A172 (cell line): ENCODE measurements around the gene CCDC85C. TPM values are rescaled to one million over a fixed set of nuclear protein-coding genes. Genes with fewer than 3 reads are reported as not detected.

ENCODE experiments used
- DNase-seq: peaks from one replicate; pipeline ENCODE4 v3.0.0-alpha.2; 2015; ENCODE audit warnings: low spot score
- total RNA-seq: library from RNA; depleted of rRNA; stranded (reverse); fragments of >200 nt; shearing (Covaris generic); gene quantifications from 2 replicates; pipeline ENCODE4 v1.2.3, GENCODE V29; 2014; rRNA removed

Gene CCDC85C
- total RNA-seq, 1 experiment from 2014 or later, result 84.9 TPM

DNA sequence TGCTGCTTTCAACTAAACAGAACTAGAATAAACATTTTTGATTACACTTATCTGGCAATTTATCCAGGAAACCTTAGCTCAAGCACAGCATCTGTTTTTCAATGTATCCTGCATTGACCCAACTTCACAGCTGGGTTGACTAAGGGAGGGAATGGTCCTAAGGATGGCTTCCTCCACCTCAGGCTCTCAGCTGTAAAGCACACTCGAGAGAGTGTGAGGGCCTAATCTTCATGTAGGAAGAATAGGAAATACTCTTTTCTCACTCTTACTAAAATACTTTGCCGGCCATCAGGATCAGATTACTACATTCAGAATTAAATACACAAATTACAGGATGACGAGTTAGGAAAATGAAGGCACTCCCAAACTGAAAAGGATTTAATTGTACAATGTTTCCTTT is 130.5 kb downstream of the CCDC85C start:
- no peak for DNase-seq

DNA sequence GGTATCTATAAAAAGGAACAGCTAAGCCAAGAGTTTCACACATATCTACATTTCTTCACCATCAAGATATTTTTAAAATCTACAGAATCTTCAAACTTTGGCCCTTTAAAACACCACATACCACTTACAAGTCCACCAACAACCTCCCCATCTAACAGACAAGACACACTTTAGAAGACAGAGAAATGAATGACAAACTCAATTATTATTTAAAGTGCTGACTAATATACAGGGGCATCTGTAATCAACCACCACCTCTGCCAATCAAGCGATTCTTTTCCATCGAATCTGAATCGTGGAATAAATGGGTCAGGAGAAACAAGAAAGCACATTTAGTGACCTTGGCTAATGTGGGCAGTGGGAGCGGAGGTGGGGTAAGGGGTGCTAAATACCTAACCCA is 131.1 kb downstream of the CCDC85C start:
- DNase-seq, result no peak

- no peak for DNase-seq
Observed at GRCh38 chr14:99471731-99472130, 132.3 kb downstream of the CCDC85C start.

- no peak for DNase-seq
Observed at GRCh38 chr14:99468836-99469592, 135.0 kb downstream of the CCDC85C start.

- DNase-seq, result no peak
Observed at GRCh38 chr14:99468081-99468480, 135.9 kb downstream of the CCDC85C start.

- DNase-seq, result no peak
Observed at GRCh38 chr14:99467336-99468078, 136.5 kb downstream of the CCDC85C start.

DNA sequence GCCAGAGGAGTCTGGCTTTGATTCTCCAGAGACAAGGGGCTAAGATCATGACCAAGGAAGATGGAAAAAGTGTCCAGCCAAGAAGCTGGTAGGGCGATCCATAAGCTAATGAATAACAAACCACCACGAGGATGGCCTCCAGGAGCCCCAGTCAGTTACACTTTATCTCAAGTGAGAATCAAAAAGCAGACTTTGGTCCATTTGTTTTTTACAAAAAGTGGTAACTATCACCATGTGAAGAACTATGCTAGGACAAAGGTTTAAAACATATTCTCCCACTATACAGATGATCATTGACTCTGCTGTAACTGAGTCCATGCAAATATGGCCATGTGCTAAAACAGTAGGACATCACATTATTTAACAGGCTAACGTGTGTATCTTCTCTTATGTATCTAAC is 137.2 kb downstream of the CCDC85C start:
- DNase-seq, result no peak

DNA sequence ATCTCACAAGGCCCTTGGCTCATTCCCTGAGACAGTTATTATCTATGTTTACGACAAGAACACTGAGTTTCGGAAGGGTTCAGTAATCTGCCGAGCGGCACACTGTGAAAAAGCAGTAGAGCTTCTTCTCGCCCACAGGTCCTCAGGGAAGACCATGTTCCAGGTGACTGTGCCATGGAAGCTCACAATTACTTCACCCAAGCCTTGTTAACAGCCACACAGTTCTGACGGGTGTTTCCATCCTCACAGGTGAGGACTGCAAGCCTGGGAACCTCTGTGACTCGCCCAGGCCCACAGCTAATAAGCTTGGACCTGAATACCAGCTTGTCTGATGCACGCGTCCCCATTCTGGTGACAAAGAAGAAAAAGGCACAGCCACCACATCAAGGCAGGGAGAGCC is 138.7 kb downstream of the CCDC85C start:
- no peak for DNase-seq

DNA sequence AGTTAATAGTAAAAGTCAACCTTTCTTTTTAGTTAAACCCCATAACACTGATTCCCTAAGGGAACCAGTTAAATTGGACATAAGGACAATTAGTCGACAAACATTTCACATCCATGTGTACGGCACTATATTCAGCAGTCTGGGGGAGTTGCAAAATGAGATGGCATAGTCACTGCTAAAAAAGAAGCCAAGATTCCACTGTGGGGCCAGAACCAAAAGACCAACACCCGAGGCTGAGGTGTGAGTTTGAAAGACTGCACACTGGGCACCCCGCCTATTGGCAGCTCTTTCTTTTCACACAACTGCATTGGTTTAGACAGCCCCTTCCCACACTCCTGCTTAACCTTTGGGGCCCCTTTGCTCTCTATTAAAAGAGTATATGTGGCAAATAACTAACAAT is 140.0 kb downstream of the CCDC85C start:
- DNase-seq, result no peak

GRCh38 chr14:99462210-99462609 is 141.8 kb downstream of the CCDC85C start:
- DNase-seq, result no peak

GRCh38 chr14:99461411-99462085 is 142.5 kb downstream of the CCDC85C start:
- no peak for DNase-seq

- DNase-seq, result no peak
Observed at GRCh38 chr14:99460793-99461192, 143.2 kb downstream of the CCDC85C start.

GRCh38 chr14:99459481-99460100 is 144.4 kb downstream of the CCDC85C start:
- no peak for DNase-seq

GRCh38 chr14:99454246-99454645 is 149.8 kb downstream of the CCDC85C start:
- no peak for DNase-seq

- no peak for DNase-seq
Observed at GRCh38 chr14:99452968-99453367, 151.0 kb downstream of the CCDC85C start.

DNA sequence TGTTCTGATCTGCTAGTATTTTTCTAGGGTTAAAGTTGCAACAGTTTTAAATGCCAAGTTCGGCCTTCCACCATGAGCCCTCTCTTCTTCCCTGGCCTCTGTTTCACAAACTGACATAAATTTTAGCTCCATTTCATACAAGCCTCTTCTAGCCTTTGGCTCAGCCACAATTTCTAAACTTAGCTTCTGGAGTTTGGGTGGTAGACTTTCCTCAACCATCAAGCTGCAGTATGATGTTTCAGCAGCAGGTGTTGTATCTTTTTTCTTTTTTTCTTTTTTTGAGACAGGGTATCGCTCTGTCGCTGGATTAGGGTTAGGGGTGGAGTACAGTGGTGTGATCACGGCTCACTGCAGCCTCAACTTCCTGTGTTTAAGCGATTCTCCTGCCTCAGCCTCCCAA is 152.8 kb downstream of the CCDC85C start:
- DNase-seq, result no peak

GRCh38 chr14:99450266-99450665 is 153.7 kb downstream of the CCDC85C start:
- DNase-seq, result no peak

Other genes with a start within 250 kb of the CCDC85C start
- gene SETD3, start 123.3 kb downstream of the CCDC85C start, total RNA-seq, result 35.2 and 39.0 TPM in 2 replicates
- gene CCNK, start 122.8 kb downstream of the CCDC85C start, total RNA-seq, result 5.0 and 7.5 TPM in 2 replicates
- gene HHIPL1, start 40.9 kb upstream of the CCDC85C start, total RNA-seq, result not detected in 2 replicates
- 0.12 and 0.96 TPM in 2 replicates for gene CYP46A1, start 80.1 kb upstream of the CCDC85C start, total RNA-seq
- 6.9 and 12.7 TPM in 2 replicates for gene EML1, start 189.2 kb upstream of the CCDC85C start, total RNA-seq